ENCODE data around the gene ENTREP1. TPM values are rescaled to one million over a fixed set of nuclear protein-coding genes. Genes with fewer than 3 reads are reported as not detected.
A peak's percentile ranks its signal among the peaks of the same experiment; 100 is the strongest.

Gene ENTREP1
- total and polyA plus RNA-seq, 2 of the 4 experiments (the other 2 are of a cell fraction), result not detected

DNA sequence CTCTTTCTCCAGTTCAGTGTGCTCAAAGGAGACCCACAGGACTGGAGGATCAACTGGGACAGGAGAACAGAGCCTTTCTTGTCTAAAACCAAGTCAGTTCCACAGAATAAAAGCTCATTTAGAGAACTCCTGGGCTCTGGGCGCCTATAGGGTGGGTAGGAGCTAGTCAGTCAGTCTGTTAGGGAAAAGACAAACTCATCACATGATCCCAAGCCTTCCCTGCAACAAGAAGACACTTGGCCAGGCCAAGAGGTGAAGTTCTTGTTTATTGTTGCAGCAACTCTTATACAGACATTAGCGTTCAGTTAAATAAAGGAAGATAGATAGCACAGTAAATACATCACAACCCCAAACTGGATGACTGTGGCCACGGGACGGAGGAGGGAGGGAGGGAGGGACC, 102.3 kb downstream of the ENTREP1 start:
- Histone ChIP-seq H3K56ac (ENCODE audit: extremely low read depth, insufficient read depth, low read length) (no peak overlapping the region), H2BK15ac (ENCODE audit: low read depth, low read length) (no peak overlapping the region), H3K9me3 (ENCODE audit: control insufficient read depth, insufficient read depth, low read length) (no peaks in the 10 kb centered on the region), H3K36me3 (ENCODE audit: control insufficient read depth, insufficient read depth, low read length) (no peaks in the 10 kb centered on the region), H3K18ac (ENCODE audit: low read depth, low read length) (no peak overlapping the region), H3K4me2 (ENCODE audit: low read depth, low read length) (no peak overlapping the region), H2BK5ac (ENCODE audit: low read depth, low read length, poor library complexity, severe bottlenecking) (no peak overlapping the region), H2BK120ac (ENCODE audit: low read depth, low read length) (no peak overlapping the region), H3K4me3 (ENCODE audit: insufficient read depth, low read depth, low read length) (no peak overlapping the region), H3K9me1 (ENCODE audit: insufficient read depth, low read length) (0 out of 2 replicates have a peak, but pooled peaks cover 3% of the 10 kb centered on the region), H2AK5ac (ENCODE audit: low read depth, low read length) (no peak overlapping the region), H4K91ac (ENCODE audit: insufficient read depth, low read depth, low read length) (no peak overlapping the region), H3K4ac (ENCODE audit: low read depth, low read length) (no peak overlapping the region), H3K27ac (ENCODE audit: insufficient read depth, low read length) (no peak overlapping the region), H3K14ac (replicated peaks; ENCODE audit: low read depth, low read length) (no peak overlapping the region), H3K27me3 (ENCODE audit: control insufficient read depth, insufficient read depth, low read length) (no peaks in the 10 kb centered on the region), H3K9ac (ENCODE audit: low read depth, low read length) (no peak overlapping the region), H4K5ac (ENCODE audit: low read depth, low read length) (no peak overlapping the region), H4K20me1 (ENCODE audit: insufficient read depth, low read length) (no peaks in the 10 kb centered on the region), H3K4me1 (ENCODE audit: control insufficient read depth, insufficient read depth, low read length) (no peaks in the 10 kb centered on the region), H3K23ac (ENCODE audit: low read depth, low read length) (no peak overlapping the region), H2AFZ (replicated peaks; ENCODE audit: low read length, poor library complexity) (no peak overlapping the region), H2AK9ac (replicated peaks; ENCODE audit: low read depth, low read length, poor library complexity) (no peak overlapping the region), H2BK20ac (ENCODE audit: low read depth, low read length) (no peak overlapping the region), H4K8ac (ENCODE audit: low read depth in 2 of 2, low read length in 2 of 2) (no peak overlapping the region), H3K79me1 (ENCODE audit: low read depth in 1 of 2, low read length in 2 of 2) (no peaks in the 10 kb centered on the region)
- POLR2A ChIA-PET (ENCODE audit: unreplicated experiment), result no interaction called here
- dilution Hi-C loops (cut with HindIII; ENCODE audit: low sequenced_read_pairs, unreplicated experiment), result no loop called here
- no CpG with 5 or more reads among the region's 4 CpGs for WGBS, 2 experiments (ENCODE audit: extremely low coverage in 2 of 2, insufficient read length in 1 of 2)
- CTCF ChIA-PET, result no interaction called here
- intact Hi-C loops (cut with micrococcal nuclease), result loop anchor here (10.0 kb wide), 1 partner anchor 688 kb away; no protein-coding TSS in a partner anchor
- TF ChIP-seq USF2 (IDR thresholded peaks at IDR 0.05; ENCODE audit: low read depth, low read length), result no peak
- TF ChIP-seq POLR2A (IDR thresholded peaks at IDR 0.05; ENCODE audit: low read depth, low read length), result no peak
- TF ChIP-seq FOS (IDR thresholded peaks at IDR 0.05; ENCODE audit: low read depth, low read length), result no peak
- TF ChIP-seq RAD21 (IDR thresholded peaks at IDR 0.05; ENCODE audit: low read length), result no peak
- no peak for TF ChIP-seq RFX5 (IDR thresholded peaks at IDR 0.05; ENCODE audit: low read depth, low read length)
- no peak for TF ChIP-seq RCOR1 (IDR thresholded peaks at IDR 0.05; ENCODE audit: insufficient replicate concordance, low read length)
- no peak for TF ChIP-seq CHD1 (IDR thresholded peaks at IDR 0.05; ENCODE audit: low read depth, low read length)
- TF ChIP-seq MAZ (IDR thresholded peaks at IDR 0.05; ENCODE audit: borderline replicate concordance, low read depth, low read length), result no peak
- TF ChIP-seq, protein P1, sequence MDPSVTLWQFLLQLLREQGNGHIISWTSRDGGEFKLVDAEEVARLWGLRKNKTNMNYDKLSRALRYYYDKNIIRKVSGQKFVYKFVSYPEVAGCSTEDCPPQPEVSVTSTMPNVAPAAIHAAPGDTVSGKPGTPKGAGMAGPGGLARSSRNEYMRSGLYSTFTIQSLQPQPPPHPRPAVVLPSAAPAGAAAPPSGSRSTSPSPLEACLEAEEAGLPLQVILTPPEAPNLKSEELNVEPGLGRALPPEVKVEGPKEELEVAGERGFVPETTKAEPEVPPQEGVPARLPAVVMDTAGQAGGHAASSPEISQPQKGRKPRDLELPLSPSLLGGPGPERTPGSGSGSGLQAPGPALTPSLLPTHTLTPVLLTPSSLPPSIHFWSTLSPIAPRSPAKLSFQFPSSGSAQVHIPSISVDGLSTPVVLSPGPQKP (IDR thresholded peaks at IDR 0.05; ENCODE audit: borderline replicate concordance, low read depth, low read length), result no peak
- TF ChIP-seq MXI1 (IDR thresholded peaks at IDR 0.05; ENCODE audit: borderline replicate concordance, low read depth, low read length), result no peak
- TF ChIP-seq CEBPB (IDR thresholded peaks at IDR 0.05; ENCODE audit: low read depth, low read length), result no peak
- no peak for TF ChIP-seq BHLHE40 (IDR thresholded peaks at IDR 0.05; ENCODE audit: low read depth, low read length)
- TF ChIP-seq, protein P2, sequence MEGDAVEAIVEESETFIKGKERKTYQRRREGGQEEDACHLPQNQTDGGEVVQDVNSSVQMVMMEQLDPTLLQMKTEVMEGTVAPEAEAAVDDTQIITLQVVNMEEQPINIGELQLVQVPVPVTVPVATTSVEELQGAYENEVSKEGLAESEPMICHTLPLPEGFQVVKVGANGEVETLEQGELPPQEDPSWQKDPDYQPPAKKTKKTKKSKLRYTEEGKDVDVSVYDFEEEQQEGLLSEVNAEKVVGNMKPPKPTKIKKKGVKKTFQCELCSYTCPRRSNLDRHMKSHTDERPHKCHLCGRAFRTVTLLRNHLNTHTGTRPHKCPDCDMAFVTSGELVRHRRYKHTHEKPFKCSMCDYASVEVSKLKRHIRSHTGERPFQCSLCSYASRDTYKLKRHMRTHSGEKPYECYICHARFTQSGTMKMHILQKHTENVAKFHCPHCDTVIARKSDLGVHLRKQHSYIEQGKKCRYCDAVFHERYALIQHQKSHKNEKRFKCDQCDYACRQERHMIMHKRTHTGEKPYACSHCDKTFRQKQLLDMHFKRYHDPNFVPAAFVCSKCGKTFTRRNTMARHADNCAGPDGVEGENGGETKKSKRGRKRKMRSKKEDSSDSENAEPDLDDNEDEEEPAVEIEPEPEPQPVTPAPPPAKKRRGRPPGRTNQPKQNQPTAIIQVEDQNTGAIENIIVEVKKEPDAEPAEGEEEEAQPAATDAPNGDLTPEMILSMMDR (conservative IDR thresholded peaks at IDR 0.05; ENCODE audit: low read depth, low read length), result no peak
- DNase-seq, result peak; percentile 11
- BruUV-seq (replicated peaks), result no TSS peak
- peak; percentile 32; the same call in 1 of the 2 replicates for ATAC-seq (ENCODE audit: low read depth)
- in situ Hi-C loops (cut with MboI; ENCODE audit: low sequenced_read_pairs), result loop anchor here (10.0 kb wide), 1 partner anchor 798 kb away; no protein-coding TSS in a partner anchor

Measured in IMR-90 (cell line).